Muscle layer of duodenum (tissue), 2 donors: ENCODE data around the gene MPV17L2.

Experiments used
- H3K27ac ChIP-seq: one replicate; pipeline ENCODE4 v1.7.0; 2013; ENCODE audit warnings: mild to moderate bottlenecking, low read length
- H3K27me3 ChIP-seq: one replicate; pipeline ENCODE4 v1.7.0; 2013; ENCODE audit warnings: low read depth, mild to moderate bottlenecking, control low read depth, low read length
- H3K36me3 ChIP-seq, 2 donors: one replicate each; pipeline ENCODE4 v1.7.0; 2013; ENCODE audit warnings: low read length in 2 of 2, control low read depth in 1 of 2, mild to moderate bottlenecking in 1 of 2; ENCODE audit not compliant: insufficient read depth in 2 of 2, control insufficient read depth in 1 of 2
- H3K4me1 ChIP-seq, 2 donors: one replicate each; pipeline ENCODE4 v1.7.0; 2013; ENCODE audit warnings: low read length in 2 of 2, mild to moderate bottlenecking in 2 of 2, control low read depth in 1 of 2, moderate library complexity in 1 of 2; ENCODE audit not compliant: insufficient read depth in 2 of 2, control insufficient read depth in 1 of 2
- H3K4me3 ChIP-seq, 2 donors: one replicate each; pipeline ENCODE4 v1.7.0; 2013; ENCODE audit warnings: low read length in 2 of 2, low read depth in 1 of 2, mild to moderate bottlenecking in 1 of 2
- H3K9me3 ChIP-seq, 2 donors: one replicate each; pipeline ENCODE4 v1.7.0; 2013; ENCODE audit warnings: low read length in 2 of 2, control low read depth in 1 of 2, mild to moderate bottlenecking in 1 of 2; ENCODE audit not compliant: control insufficient read depth in 1 of 2
- donor health status: healthy.

Gene MPV17L2

DNA sequence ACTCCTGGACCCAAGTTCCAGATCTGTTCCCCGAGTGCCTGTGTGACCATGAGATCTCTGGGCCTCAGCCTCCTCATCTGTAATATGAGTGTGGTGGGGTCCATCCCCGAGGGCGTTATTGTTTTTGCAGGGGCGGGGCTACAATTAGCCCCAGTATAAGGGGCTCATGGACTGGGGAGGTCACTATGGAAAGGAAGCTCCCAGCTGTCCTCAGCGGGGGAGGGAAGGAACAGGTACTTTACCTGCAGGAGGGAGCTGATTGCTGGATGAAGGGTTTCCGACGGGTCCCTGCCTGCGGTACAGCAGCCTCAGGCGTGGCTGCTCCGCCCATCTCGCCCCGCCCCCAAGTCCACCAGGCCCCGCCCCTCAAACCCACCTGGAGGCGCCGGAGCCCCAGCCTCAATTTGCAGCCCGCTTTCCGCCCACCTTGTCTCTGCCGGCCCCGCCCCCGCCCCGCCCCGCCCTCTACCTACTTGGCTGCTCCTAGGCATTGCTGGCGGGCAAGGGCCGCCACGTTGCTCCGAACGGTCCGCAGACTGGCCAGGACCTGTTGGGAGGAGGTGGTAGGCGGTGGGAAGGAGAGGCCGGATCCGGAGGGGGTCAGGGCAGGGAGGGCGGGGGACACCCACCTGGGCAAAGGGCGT lies 27.7 kb downstream of the MPV17L2 start:
- H3K4me1 ChIP-seq, result peaks cover 0 to 19% of the 10 kb centered on the region in 2 donors
- H3K9me3 ChIP-seq, result no peaks in the 10 kb centered on the region
- H3K4me3 ChIP-seq, result no peak overlapping the region
- peaks cover 7% of the 10 kb centered on the region for H3K27me3 ChIP-seq
- no peaks in the 10 kb centered on the region for H3K36me3 ChIP-seq
- no peak overlapping the region for H3K27ac ChIP-seq

DNA sequence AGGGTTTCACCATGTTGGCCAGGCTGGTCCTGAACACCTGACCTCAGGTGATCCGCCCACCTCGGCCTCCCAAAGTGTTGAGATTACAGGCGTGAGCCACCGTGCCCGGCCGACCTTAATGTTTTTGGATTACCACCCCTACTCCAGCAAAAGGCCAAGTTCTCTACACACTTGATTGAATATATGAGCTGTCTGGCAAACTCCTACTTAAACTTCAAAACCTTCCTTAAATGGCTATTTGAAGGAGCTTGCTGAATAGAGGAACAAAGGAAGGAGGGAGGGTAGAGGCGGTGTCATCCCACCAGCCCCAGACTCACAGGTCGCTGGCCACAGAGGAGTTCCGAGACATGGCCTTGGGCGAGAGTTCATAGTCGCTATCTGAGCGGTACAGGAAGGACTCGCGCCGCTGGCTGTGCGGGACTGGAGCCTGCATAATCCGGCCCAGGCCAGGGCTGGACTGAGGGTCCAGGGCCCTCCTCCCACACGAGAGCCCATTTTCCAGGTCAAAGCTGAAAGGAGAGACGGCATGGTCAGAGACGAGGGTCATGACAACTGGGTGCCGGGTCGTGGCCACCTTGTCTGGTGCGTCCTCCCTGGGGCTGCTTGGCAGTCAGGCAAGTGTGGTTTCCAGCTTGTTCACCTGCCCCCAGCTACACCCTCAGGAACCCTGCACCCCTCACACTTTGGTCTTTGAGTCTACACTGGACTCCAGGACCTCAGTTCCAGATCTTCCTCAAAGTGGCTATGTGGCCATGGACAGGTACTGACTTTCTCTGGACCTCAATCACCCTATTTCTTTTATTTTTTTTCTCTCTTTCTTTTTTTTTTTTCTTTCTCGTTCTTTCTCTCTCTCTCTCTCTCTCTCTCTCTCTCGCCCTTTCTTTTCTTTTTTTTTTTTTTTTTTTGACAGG lies 29.1 kb downstream of the MPV17L2 start:
- Histone ChIP-seq H3K27ac (no peak overlapping the region), H3K4me1 (peaks cover 0 to 32% of the 10 kb centered on the region in 2 donors), H3K9me3 (no peaks in the 10 kb centered on the region), H3K4me3 (no peak overlapping the region), H3K36me3 (no peaks in the 10 kb centered on the region), H3K27me3 (peaks cover 8% of the 10 kb centered on the region)

DNA sequence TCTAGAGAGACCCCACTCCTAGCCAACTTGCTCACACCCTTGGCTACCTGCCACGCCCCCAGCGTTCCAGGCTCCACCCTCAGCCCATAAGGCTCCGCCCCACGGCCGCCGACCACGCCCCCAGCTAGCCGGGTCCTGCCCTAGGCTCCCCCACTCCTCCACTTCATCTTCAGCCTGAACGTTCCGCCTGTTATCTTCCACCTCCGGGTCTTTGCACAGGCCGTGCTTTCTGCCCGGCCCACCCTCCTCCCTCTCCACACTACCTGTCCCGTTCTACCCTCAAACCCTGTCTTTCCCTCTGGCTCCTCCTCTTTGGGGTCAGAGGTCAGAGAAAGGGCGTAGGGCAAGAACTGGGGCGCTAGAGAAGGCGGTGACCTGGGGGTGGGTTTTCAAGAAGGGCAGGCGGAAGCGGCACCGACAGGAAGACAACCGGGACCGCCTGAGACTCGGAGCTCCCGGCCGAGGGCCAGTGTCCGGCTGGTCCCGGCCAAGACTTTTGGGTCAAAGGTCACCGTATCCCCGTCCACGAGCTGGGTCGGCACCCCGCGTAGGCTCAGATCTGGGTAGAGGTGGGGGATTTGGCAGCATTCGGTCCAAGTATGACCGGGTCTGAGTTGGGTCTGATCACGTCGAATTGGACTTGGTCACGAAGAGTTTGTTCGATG lies 31.0 kb downstream of the MPV17L2 start:
- Histone ChIP-seq H3K9me3 (no peaks in the 10 kb centered on the region), H3K36me3 (no peaks in the 10 kb centered on the region), H3K27ac (no peak overlapping the region), H3K4me3 (peak overlapping the region; percentile 57 to 65), H3K4me1 (peaks cover 0 to 38% of the 10 kb centered on the region in 2 donors), H3K27me3 (peaks cover 15% of the 10 kb centered on the region)

DNA sequence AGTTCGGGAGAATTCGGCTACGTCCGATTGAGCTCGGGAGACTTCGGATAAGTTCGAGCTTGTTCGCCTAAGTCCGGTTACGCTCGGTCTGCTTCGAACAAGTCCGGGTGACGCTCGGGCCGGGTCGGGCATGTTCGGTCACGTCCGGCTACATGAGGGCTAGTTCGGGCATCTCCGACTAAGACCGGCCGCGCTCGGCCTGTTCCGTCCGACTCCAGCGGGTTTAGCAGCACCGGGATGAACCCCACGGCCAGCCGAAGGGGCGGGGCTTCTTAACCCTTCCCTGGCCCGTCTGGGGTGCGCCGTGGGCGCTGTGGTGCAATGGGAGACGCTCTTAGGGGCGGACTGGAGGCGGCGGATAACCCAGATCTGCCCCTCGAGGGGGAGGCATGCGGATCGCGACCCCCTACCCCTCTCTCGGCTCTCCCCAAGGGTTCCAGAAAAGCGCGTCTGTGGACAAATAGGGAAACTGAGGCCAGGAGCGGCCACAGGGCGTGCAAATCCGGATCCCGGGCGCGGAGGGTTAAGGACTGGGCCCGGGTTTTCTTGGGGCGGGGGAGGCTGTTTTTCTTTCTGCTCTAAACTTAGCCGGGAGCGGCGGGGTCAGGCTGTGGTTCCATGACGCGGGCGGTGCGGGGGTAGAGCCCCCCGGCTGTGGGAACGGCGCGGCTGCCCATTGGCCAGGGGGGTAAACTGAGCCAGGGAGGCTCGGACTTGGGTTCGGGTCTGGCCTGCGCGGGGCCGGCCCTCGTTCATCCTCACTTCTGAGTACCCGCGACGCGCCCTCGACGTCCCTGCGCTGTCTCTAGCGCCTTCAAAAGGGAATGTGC lies 31.7 kb downstream of the MPV17L2 start:
- Histone ChIP-seq H3K27me3 (peaks cover 15% of the 10 kb centered on the region), H3K36me3 (no peaks in the 10 kb centered on the region), H3K27ac (no peak overlapping the region), H3K4me1 (peaks cover 0 to 38% of the 10 kb centered on the region in 2 donors), H3K9me3 (no peaks in the 10 kb centered on the region), H3K4me3 (peak overlapping the region; percentile 57 to 65)

DNA sequence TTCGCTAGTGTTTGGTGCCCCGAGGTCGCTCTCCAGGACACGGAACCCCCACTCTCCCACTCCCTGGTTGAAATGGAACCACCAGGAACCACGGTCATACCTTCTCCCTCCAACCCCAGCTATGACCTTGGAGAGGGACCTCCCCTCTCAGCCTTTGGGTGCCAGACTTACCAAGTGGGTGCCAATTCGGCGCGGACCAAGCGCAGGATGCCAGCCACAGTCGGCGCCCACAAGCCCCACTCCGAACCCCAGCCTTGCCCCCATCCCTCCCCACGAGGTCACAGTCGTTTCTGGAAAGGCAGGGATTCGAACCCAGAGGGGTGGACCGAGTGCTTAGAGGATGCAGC lies 32.3 kb downstream of the MPV17L2 start:
- Histone ChIP-seq H3K4me1 (peaks cover 0 to 38% of the 10 kb centered on the region in 2 donors), H3K4me3 (peak overlapping the region in 1 of 2 donors; percentile 57), H3K36me3 (no peaks in the 10 kb centered on the region), H3K27ac (no peak overlapping the region), H3K27me3 (peaks cover 15% of the 10 kb centered on the region), H3K9me3 (no peaks in the 10 kb centered on the region)

DNA sequence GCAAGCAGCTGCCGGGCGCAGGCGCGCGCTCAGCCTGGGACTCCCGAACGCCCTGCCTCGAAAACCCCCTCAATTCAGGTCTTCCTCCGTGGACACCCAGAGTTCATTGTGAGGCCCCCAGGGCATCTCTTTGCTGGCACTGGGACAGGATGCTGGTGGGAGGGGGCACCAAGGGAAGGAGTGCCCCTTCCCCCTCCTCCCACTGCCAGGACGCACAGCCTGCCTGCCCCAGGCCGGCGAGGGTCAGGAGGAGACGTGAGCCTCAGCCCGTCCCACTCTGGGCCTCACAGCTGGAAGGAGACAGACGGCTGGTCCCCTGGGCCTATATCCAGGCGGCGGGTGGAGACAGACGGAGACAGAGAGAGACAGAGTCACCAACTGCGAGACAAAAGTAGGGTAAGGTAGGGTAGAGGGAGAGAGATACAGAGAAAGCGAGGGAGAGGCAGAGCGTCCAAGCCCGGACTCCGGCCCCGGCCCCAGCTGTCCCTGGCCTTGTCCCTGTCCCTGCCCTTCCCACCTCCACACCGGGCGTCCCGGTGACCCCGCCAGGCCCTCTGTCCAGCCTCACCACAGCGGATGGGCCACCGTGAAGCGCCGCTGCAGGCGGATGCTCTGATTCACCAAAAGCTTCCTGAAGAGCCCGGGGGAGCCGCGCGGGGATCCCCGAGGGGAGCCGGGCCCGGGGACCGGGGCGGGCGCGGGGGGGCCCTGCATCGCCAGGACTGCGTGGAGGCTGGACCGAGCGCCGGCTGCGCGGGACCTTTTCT lies 32.9 kb downstream of the MPV17L2 start, which contains the start of gene PDE4C:
Gene PDE4C, minus strand, starts transcription at position 737 of the 767 bp plus-strand sequence. Its CDS starts 23 bp downstream, at position 714.
- Histone ChIP-seq H3K27ac (no peak within 1 kb of the TSS), H3K9me3 (no peaks in the 10 kb centered on the region), H3K4me1 (peaks cover 0 to 38% of the 10 kb centered on the region in 2 donors), H3K4me3 (peak within 1 kb of the TSS in 1 of 2 donors; percentile 57), H3K36me3 (no peaks in the 10 kb centered on the region), H3K27me3 (peaks cover 15% of the 10 kb centered on the region)

DNA sequence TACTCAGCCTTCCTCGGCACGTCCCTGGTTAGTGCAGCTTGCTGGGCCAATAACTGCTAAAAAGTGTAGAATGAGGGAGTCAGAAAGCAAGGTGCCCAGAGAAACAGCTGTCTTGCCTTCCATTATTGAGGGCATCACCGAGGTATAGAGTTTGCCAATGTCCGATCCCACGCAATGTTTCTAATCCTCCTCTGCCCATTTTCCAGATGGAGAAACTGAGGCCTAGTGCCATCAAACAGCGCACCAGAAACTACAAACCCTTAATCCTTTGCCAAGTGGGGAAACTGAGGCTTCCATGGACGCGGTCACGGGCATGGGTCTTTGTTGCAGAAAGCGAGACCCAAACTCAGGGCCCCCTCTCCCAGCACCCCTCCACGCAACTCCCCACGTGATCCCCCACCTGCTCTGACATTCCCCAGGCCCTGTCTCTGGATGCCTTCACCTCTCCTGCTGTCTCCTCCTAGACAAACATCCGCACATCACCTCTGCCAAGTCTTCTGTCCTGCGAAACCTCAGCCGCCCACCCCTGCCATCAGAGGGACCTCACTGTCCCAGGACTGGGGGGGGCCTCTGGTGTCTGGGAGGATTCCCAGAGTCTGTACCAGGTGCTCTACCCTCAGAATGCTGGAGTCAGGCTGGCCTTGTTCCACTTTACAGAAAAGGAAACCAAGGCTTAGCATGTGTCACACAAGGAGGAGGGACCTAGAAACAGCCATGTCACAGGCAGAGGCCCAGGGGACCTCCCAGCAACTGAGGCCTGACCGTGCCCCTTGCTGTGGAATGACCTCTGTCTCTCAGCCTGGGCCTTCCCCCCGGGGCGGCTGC lies 34.1 kb downstream of the MPV17L2 start:
- Histone ChIP-seq H3K27me3 (peaks cover 15% of the 10 kb centered on the region), H3K4me1 (peaks cover 0 to 38% of the 10 kb centered on the region in 2 donors), H3K4me3 (no peak overlapping the region), H3K27ac (no peak overlapping the region), H3K36me3 (no peaks in the 10 kb centered on the region), H3K9me3 (no peaks in the 10 kb centered on the region)

DNA sequence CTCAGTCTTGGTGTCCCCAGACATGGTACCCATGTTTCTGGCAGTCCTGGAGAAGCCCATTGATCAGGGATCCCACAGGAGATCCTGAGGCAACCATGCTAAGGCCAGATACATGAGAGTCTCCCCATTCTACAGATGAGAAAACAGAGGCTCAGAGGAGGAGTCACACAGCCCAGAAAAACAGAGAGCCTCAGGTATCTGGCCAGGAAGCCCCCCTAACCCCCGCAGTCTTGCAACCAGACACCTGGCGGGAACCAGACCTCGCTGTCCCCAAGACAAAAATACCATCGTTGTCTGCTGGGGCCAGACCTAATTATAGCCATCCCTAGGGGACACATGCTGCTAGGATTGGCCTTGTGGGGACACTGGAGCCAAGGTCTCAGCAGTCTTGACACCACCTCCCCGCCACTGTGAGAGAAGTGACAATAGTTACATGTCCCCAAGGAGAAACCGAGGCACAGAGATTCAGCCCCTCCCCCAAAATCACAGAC lies 34.8 kb downstream of the MPV17L2 start:
- H3K4me3 ChIP-seq, result no peak overlapping the region
- H3K36me3 ChIP-seq, result no peaks in the 10 kb centered on the region
- H3K9me3 ChIP-seq, result peaks cover 0 to under 1% of the 10 kb centered on the region in 2 donors
- peaks cover 15% of the 10 kb centered on the region for H3K27me3 ChIP-seq
- H3K27ac ChIP-seq, result no peak overlapping the region
- H3K4me1 ChIP-seq, result peaks cover 0 to 38% of the 10 kb centered on the region in 2 donors

DNA sequence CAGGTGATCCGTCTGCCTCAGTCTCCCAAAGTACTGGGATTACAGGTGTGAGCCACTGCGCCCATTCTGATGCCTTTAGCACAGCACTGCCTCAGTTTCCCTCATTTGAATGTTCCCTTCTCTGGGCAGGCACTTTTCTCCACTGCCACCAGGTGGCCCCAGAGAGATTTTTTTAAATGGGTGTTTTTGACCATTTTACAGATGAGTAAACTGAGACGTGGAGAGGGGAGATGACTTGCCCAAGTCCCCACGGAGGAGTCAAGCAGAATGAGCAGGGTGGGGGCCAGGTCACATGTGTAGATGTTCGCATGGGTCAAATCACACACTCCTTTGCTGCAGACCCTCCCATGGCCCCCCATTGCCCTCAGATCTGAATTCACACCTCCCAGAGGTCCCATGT lies 36.5 kb downstream of the MPV17L2 start:
- Histone ChIP-seq H3K9me3 (peaks cover 8 to 10% of the 10 kb centered on the region in 2 donors), H3K36me3 (no peaks in the 10 kb centered on the region), H3K27ac (no peak overlapping the region), H3K27me3 (peaks cover 15% of the 10 kb centered on the region), H3K4me3 (no peak overlapping the region), H3K4me1 (peaks cover 0 to 31% of the 10 kb centered on the region in 2 donors)
